Tibial artery (tissue), 4 donors: ENCODE results near the gene PIANP.

ENCODE experiments used
- DNase-seq, 2 donors: peaks; one replicate each; pipeline ENCODE4 v3.0.0-alpha.2; 2019
- H3K27ac ChIP-seq, 2 donors: fragments of 200-600 bp; sonication (generic) in 1 of 2; 1 replicate in 1 of 2; 2 replicates in 1 of 2; pipeline ENCODE4 v1.5.1; 2018 to 2019; ENCODE audit warnings: mild to moderate bottlenecking in 1 of 2
- H3K27me3 ChIP-seq, 2 donors: fragments of 200-600 bp; sonication (generic) in 1 of 2; one replicate each; pipeline versions ENCODE4 v1.5.1 to v1.6.0; 2016 to 2019
- H3K36me3 ChIP-seq, 3 donors: fragments of 200-600 bp; sonication (generic) in 2 of 3; one replicate each; pipeline ENCODE4 v1.5.1; 2016 to 2019; ENCODE audit warnings: mild to moderate bottlenecking in 2 of 3
- H3K4me1 ChIP-seq, 4 donors: fragments of 200-600 bp; sonication (generic) in 2 of 4; 1 replicate in 3 of 4; 2 replicates in 1 of 4; pipeline ENCODE4 v1.5.1; 2016 to 2019
- H3K4me3 ChIP-seq, 2 donors: fragments of 200-600 bp; sonication (generic) in 1 of 2; 1 replicate in 1 of 2; 2 replicates in 1 of 2; pipeline ENCODE4 v1.5.1; 2018 to 2019; ENCODE audit warnings: mild to moderate bottlenecking in 2 of 2
- H3K9me3 ChIP-seq, 3 donors: fragments of 200-600 bp; sonication (generic) in 1 of 3; one replicate each; pipeline ENCODE4 v1.5.1; 2016 to 2019
- CTCF ChIP-seq, 2 experiments: fragments of 200-600 bp in 1 of 2; fragments of 450-650 bp in 1 of 2; IDR thresholded peaks; one replicate each; pipeline ENCODE4 v1.5.1; 2017 to 2019; ENCODE audit warnings: antibody characterized with exemption in 2 of 2, mild to moderate bottlenecking in 1 of 2, moderate library complexity in 1 of 2
- intact Hi-C: fragments of 100-400 bp; cut with DNase I; formaldehyde crosslinking; loops from one replicate; pipeline ENCODE4 v1.15.0; 2023; ENCODE audit warnings: low total_unique reads

PIANP gene

GRCh38 chr12:6666211-6666610 lies 34.4 kb downstream of the PIANP start:
- Histone ChIP-seq H3K27me3 (no peaks in the 10 kb centered on the region), H3K4me1 (peaks cover 0 to 13% (median 12%) of the 10 kb centered on the region in 4 donors), H3K27ac (no peak overlapping the region), H3K36me3 (peaks cover 44 to 53% (median 45%) of the 10 kb centered on the region in 3 donors), H3K4me3 (no peak overlapping the region), H3K9me3 (no peaks in the 10 kb centered on the region)
- no peak for DNase-seq
- intact Hi-C loops, result loop anchor here (10.0 kb wide), 1 partner anchor 51 kb away; no protein-coding TSS in a partner anchor
- no peak for TF ChIP-seq CTCF (IDR thresholded peaks at IDR 0.05)

- Histone ChIP-seq H3K27me3 (no peaks in the 10 kb centered on the region), H3K4me1 (peaks cover 0 to 20% (median 13%) of the 10 kb centered on the region in 4 donors), H3K27ac (no peak overlapping the region), H3K4me3 (no peak overlapping the region), H3K9me3 (no peaks in the 10 kb centered on the region), H3K36me3 (peaks cover 31 to 42% (median 32%) of the 10 kb centered on the region in 3 donors)
- no peak for TF ChIP-seq CTCF (IDR thresholded peaks at IDR 0.05)
- DNase-seq, result no peak
- intact Hi-C loops, result loop anchor here (10.0 kb wide), 1 partner anchor 50 kb away; no protein-coding TSS in a partner anchor
Observed at GRCh38 chr12:6664902-6665301, 35.7 kb downstream of the PIANP start.

GRCh38 chr12:6662906-6663742 lies 37.5 kb downstream of the PIANP start, which contains the start of gene ING4:
Gene ING4, minus strand, starts transcription at chr12:6663119. Its CDS starts 18 bp downstream, at chr12:6663101.
- no peaks in the 10 kb centered on the region for H3K9me3 ChIP-seq
- no peak for TF ChIP-seq CTCF (IDR thresholded peaks at IDR 0.05)
- DNase-seq, result peak; percentile 99
- intact Hi-C loops, result loop anchor here (1.0 to 10.0 kb wide), 2 partner anchors 26 to 48 kb away; partner anchors contain the start of gene ZNF384
- H3K27me3 ChIP-seq, result no peaks in the 10 kb centered on the region
- H3K4me1 ChIP-seq, result peaks cover 0 to 20% (median 13%) of the 10 kb centered on the region in 4 donors
- H3K36me3 ChIP-seq, result peaks cover 20 to 41% (median 22%) of the 10 kb centered on the region in 3 donors
- H3K4me3 ChIP-seq, result peak within 1 kb of the TSS; percentile 67 to 93
- H3K27ac ChIP-seq, result peak within 1 kb of the TSS; percentile 81 to 83

- intact Hi-C loops, result loop anchor here (10.0 kb wide), 1 partner anchor 48 kb away; no protein-coding TSS in a partner anchor
- Histone ChIP-seq H3K9me3 (no peaks in the 10 kb centered on the region), H3K27me3 (no peaks in the 10 kb centered on the region), H3K4me3 (peak overlapping the region; percentile 67 to 93), H3K36me3 (peaks cover 18 to 41% (median 22%) of the 10 kb centered on the region in 3 donors), H3K4me1 (peaks cover 0 to 20% (median 13%) of the 10 kb centered on the region in 4 donors), H3K27ac (peak overlapping the region; percentile 81 to 83)
- TF ChIP-seq CTCF (IDR thresholded peaks at IDR 0.05), result no peak
- DNase-seq, result no peak
Observed at GRCh38 chr12:6662602-6662905, 38.1 kb downstream of the PIANP start.

- no peaks in the 10 kb centered on the region for H3K27me3 ChIP-seq
- no peak for TF ChIP-seq CTCF (IDR thresholded peaks at IDR 0.05)
- DNase-seq, result no peak
Observed at GRCh38 chr12:6653987-6654386, 46.6 kb downstream of the PIANP start.

More at GRCh38 chr12:6653987-6654386, 46.6 kb downstream of the PIANP start:
- no peak overlapping the region for H3K4me3 ChIP-seq
- intact Hi-C loops, result no loop called here
- no peaks in the 10 kb centered on the region for H3K4me1 ChIP-seq
- no peak overlapping the region for H3K27ac ChIP-seq
- peaks cover 76 to 99% (median 91%) of the 10 kb centered on the region in 3 donors for H3K36me3 ChIP-seq
- no peaks in the 10 kb centered on the region for H3K9me3 ChIP-seq
